Measurements from ENCODE around the gene TUT1. TPM values are rescaled to one million over a fixed set of nuclear protein-coding genes. Genes with fewer than 3 reads are reported as not detected.
A peak's percentile ranks its signal among the peaks of the same experiment; 100 is the strongest.
"Not testable (repeated sequence)": the region's sequence is repeated elsewhere in the genome, so short reads cannot be mapped to it uniquely, and the experiment has no call there.

TUT1 gene
- total RNA-seq, 1 experiment from 2014 or later, result 39.3 TPM

- H3F3A ChIP-seq (ENCODE audit: insufficient read depth, low read depth), result peaks cover 73% of the 10 kb centered on the region
- TF ChIP-seq CTCF (conservative IDR thresholded peaks at IDR 0.05) (no peak), EZH2 (IDR thresholded peaks at IDR 0.05; ENCODE audit: low read depth) (no peak)
- H4K20me1 ChIP-seq (ENCODE audit: insufficient read depth), result peaks cover 47% of the 10 kb centered on the region
- H3K9me3 ChIP-seq (ENCODE audit: insufficient read depth, low read depth), result no peaks in the 10 kb centered on the region
- CTCF ChIA-PET, result interaction anchor here (0.6 to 1.1 kb wide), 11 partner anchors 9 to 179 kb away, joined by 3 to 9 read pairs (median 3); partner anchors contain the start of gene TUT1
- intact Hi-C loops (cut with micrococcal nuclease; ENCODE audit: unreplicated experiment), result loop anchor here (5.0 kb wide), 1 partner anchor 39 kb away; the partner anchor contains the start of genes EML3 and ROM1
- H3K4me2 ChIP-seq, result peak overlapping the region; percentile 93
- peak in 1 of 2 experiments; percentile 19 for DNase-seq
- H3K36me3 ChIP-seq (ENCODE audit: low read depth), result peaks cover 47% of the 10 kb centered on the region
- POLR2A ChIA-PET (ENCODE audit: unreplicated experiment), result interaction anchor here (0.5 to 1.1 kb wide), 18 partner anchors 12 to 308 kb away, joined by 3 to 21 read pairs (median 6); partner anchors contain the start of genes C11orf98, CSKMT, SLC3A2 and TUT1
- H2AFZ ChIP-seq, result peak overlapping the region; percentile 83
- no peaks in the 10 kb centered on the region for H3K27me3 ChIP-seq (ENCODE audit: insufficient read depth, low read depth)
- H3K4me1 ChIP-seq (replicated peaks; ENCODE audit: insufficient read depth), result peaks cover 40% of the 10 kb centered on the region
- H3K79me2 ChIP-seq (ENCODE audit: low read depth), result peaks cover 72% of the 10 kb centered on the region
- peak overlapping the region; percentile 86 for H3K27ac ChIP-seq
- H3K9me2 ChIP-seq (ENCODE audit: insufficient read depth), result no peaks in the 10 kb centered on the region
- peak overlapping the region; percentile 92 for H3K4me3 ChIP-seq
- TSS peak; percentile 36 for BruUV-seq (replicated peaks)
Measured at GRCh38 chr11:62573006-62573591, 18.2 kb downstream of the TUT1 start.

- POLR2A ChIA-PET (ENCODE audit: unreplicated experiment), result interaction anchor here (0.5 to 0.9 kb wide), 4 partner anchors 11 to 162 kb away, joined by 3 to 4 read pairs (median 4); no protein-coding TSS in a partner anchor
Measured at GRCh38 chr11:62572431-62572830, 18.9 kb downstream of the TUT1 start.

GRCh38 chr11:62571493-62571892 is 19.8 kb downstream of the TUT1 start:
- peaks cover 77% of the 10 kb centered on the region for H3F3A ChIP-seq (ENCODE audit: insufficient read depth, low read depth)
- CTCF ChIA-PET, result interaction anchor here (1.9 kb wide), 1 partner anchor 11 kb away, joined by 5 read pairs; no protein-coding TSS in a partner anchor
- peaks cover 41% of the 10 kb centered on the region for H3K4me1 ChIP-seq (replicated peaks; ENCODE audit: insufficient read depth)
- peak overlapping the region; percentile 93 for H3K4me2 ChIP-seq
- H3K9me2 ChIP-seq (ENCODE audit: insufficient read depth); H3K9me3 ChIP-seq (ENCODE audit: insufficient read depth, low read depth); H3K27me3 ChIP-seq (ENCODE audit: insufficient read depth, low read depth); H2AFZ ChIP-seq; DNase-seq; POLR2A ChIA-PET (ENCODE audit: unreplicated experiment); BruUV-seq (replicated peaks): not testable (repeated sequence)
- H3K36me3 ChIP-seq (ENCODE audit: low read depth), result peaks cover 61% of the 10 kb centered on the region
- peak overlapping the region; percentile 92; the same call in 1 of the 2 replicates for H3K4me3 ChIP-seq
- peak overlapping the region; percentile 86 for H3K27ac ChIP-seq
- H4K20me1 ChIP-seq (ENCODE audit: insufficient read depth), result peaks cover 62% of the 10 kb centered on the region
- H3K79me2 ChIP-seq (ENCODE audit: low read depth), result peaks cover 87% of the 10 kb centered on the region
- intact Hi-C loops (cut with micrococcal nuclease; ENCODE audit: unreplicated experiment), result loop anchor here (5.0 kb wide), 1 partner anchor 41 kb away; the partner anchor contains the start of genes EML3 and ROM1

More at GRCh38 chr11:62572431-62572830, 18.9 kb downstream of the TUT1 start:
- no TSS peak for BruUV-seq (replicated peaks)
- Histone ChIP-seq H3K27me3 (ENCODE audit: insufficient read depth, low read depth) (no peaks in the 10 kb centered on the region), H3K9me2 (ENCODE audit: insufficient read depth) (no peaks in the 10 kb centered on the region), H4K20me1 (ENCODE audit: insufficient read depth) (peaks cover 53% of the 10 kb centered on the region), H3F3A (ENCODE audit: insufficient read depth, low read depth) (peaks cover 77% of the 10 kb centered on the region), H3K36me3 (ENCODE audit: low read depth) (peaks cover 53% of the 10 kb centered on the region), H3K9me3 (ENCODE audit: insufficient read depth, low read depth) (no peaks in the 10 kb centered on the region), H3K4me1 (replicated peaks; ENCODE audit: insufficient read depth) (peaks cover 40% of the 10 kb centered on the region), H2AFZ (no peak overlapping the region), H3K4me2 (peak overlapping the region; percentile 93), H3K4me3 (peak overlapping the region; percentile 92), H3K79me2 (ENCODE audit: low read depth) (peaks cover 78% of the 10 kb centered on the region), H3K27ac (peak overlapping the region; percentile 86)
- TF ChIP-seq CTCF (conservative IDR thresholded peaks at IDR 0.05) (no peak), EZH2 (IDR thresholded peaks at IDR 0.05; ENCODE audit: low read depth) (no peak)
- DNase-seq, result no peak
- intact Hi-C loops (cut with micrococcal nuclease; ENCODE audit: unreplicated experiment), result loop anchor here (5.0 kb wide), 1 partner anchor 40 kb away; the partner anchor contains the start of genes EML3 and ROM1
- CTCF ChIA-PET, result interaction anchor here (1.1 kb wide), 1 partner anchor 148 kb away, joined by 3 read pairs; no protein-coding TSS in a partner anchor

GRCh38 chr11:62570903-62571302 is 20.4 kb downstream of the TUT1 start:
- POLR2A ChIA-PET (ENCODE audit: unreplicated experiment); H2AFZ ChIP-seq; DNase-seq; H3K9me3 ChIP-seq (ENCODE audit: insufficient read depth, low read depth); H3K27me3 ChIP-seq (ENCODE audit: insufficient read depth, low read depth); H3K9me2 ChIP-seq (ENCODE audit: insufficient read depth); BruUV-seq (replicated peaks); H3K4me3 ChIP-seq: not testable (repeated sequence)
- CTCF ChIA-PET, result interaction anchor here (1.9 kb wide), 1 partner anchor 10 kb away, joined by 5 read pairs; no protein-coding TSS in a partner anchor
- Histone ChIP-seq H4K20me1 (ENCODE audit: insufficient read depth) (peaks cover 68% of the 10 kb centered on the region), H3K4me2 (peak overlapping the region; percentile 93; the same call in 1 of the 2 replicates), H3K27ac (0 out of 2 replicates have a peak overlapping the region, but pooled peaks have one; percentile 86), H3K79me2 (ENCODE audit: low read depth) (peaks cover 93% of the 10 kb centered on the region), H3F3A (ENCODE audit: insufficient read depth, low read depth) (peaks cover 81% of the 10 kb centered on the region), H3K4me1 (replicated peaks; ENCODE audit: insufficient read depth) (peaks cover 47% of the 10 kb centered on the region), H3K36me3 (ENCODE audit: low read depth) (peaks cover 67% of the 10 kb centered on the region)
- intact Hi-C loops (cut with micrococcal nuclease; ENCODE audit: unreplicated experiment), result loop anchor here (5.0 kb wide), 1 partner anchor 41 kb away; the partner anchor contains the start of genes EML3 and ROM1
